Keratinocyte (primary cell): ENCODE measurements around the gene FOXJ3. TPM values are rescaled to one million over a fixed set of nuclear protein-coding genes. Genes with fewer than 3 reads are reported as not detected.
A peak's percentile ranks its signal among the peaks of the same experiment; 100 is the strongest.

Experiments used
- DNase-seq: peaks from one replicate; pipeline ENCODE4 v3.0.0-alpha.2; 2011; ENCODE audit warnings: low read depth, missing footprints, low spot score
- FAIRE-seq: peaks from 2 replicates; lab custom pipeline; 2011; peaks lifted over from hg19 to GRCh38; lab: Jason Lieb, UNC
- H2AFZ ChIP-seq: 2 replicates; pipeline ENCODE4 v1.6.0; 2012; ENCODE audit warnings: low read length, control low read depth, inconsistent platforms; ENCODE audit not compliant: control insufficient read depth
- H3K27ac ChIP-seq: 2 replicates; pipeline ENCODE4 v1.5.1; 2011; ENCODE audit warnings: low read length; ENCODE audit not compliant: control insufficient read depth, insufficient read depth
- H3K27me3 ChIP-seq: 3 replicates; pipeline ENCODE4 v1.6.0; 2011; ENCODE audit warnings: low read length; ENCODE audit not compliant: control insufficient read depth, insufficient read depth; ENCODE audit errors: extremely low read depth
- H3K36me3 ChIP-seq, 2 experiments: 2 replicates in 1 of 2; 3 replicates in 1 of 2; pipeline ENCODE4 v1.5.1; 2011; ENCODE audit warnings: low read length in 2 of 2, mild to moderate bottlenecking in 1 of 2; ENCODE audit not compliant: control insufficient read depth in 2 of 2, insufficient read depth in 2 of 2; ENCODE audit errors: extremely low read depth in 1 of 2
- H3K4me1 ChIP-seq: 3 replicates; pipeline ENCODE4 v1.5.1; 2011; ENCODE audit warnings: low read length; ENCODE audit not compliant: control insufficient read depth, insufficient read depth; ENCODE audit errors: extremely low read depth
- H3K4me2 ChIP-seq: 3 replicates; pipeline ENCODE4 v1.6.0; 2011; ENCODE audit warnings: low read depth, low read length; ENCODE audit not compliant: control insufficient read depth, insufficient read depth; ENCODE audit errors: extremely low read depth
- H3K4me3 ChIP-seq, 3 experiments: fragments of 200-600 bp in 1 of 3; sonication (generic) in 1 of 3; 2 replicates in 2 of 3; 3 replicates in 1 of 3; pipeline ENCODE4 v1.5.1; 2011 to 2016; ENCODE audit warnings: low read length in 3 of 3, mild to moderate bottlenecking in 3 of 3, control low read depth in 2 of 3, inconsistent platforms in 1 of 3, low read depth in 1 of 3, mixed read lengths in 1 of 3, mixed run types in 1 of 3, moderate library complexity in 1 of 3; ENCODE audit not compliant: control insufficient read depth in 2 of 3, insufficient read depth in 2 of 3; ENCODE audit errors: extremely low read depth in 1 of 3
- H3K79me2 ChIP-seq: 2 replicates; pipeline ENCODE4 v1.6.0; 2012; ENCODE audit warnings: low read length; ENCODE audit not compliant: control insufficient read depth, insufficient read depth
- H3K9ac ChIP-seq: 3 replicates; pipeline ENCODE4 v1.6.0; 2011; ENCODE audit warnings: low read length; ENCODE audit not compliant: control insufficient read depth, insufficient read depth; ENCODE audit errors: extremely low read depth
- H3K9me1 ChIP-seq: 3 replicates; pipeline ENCODE4 v1.6.0; 2011; ENCODE audit warnings: low read length; ENCODE audit not compliant: control insufficient read depth, insufficient read depth; ENCODE audit errors: extremely low read depth
- H3K9me3 ChIP-seq: 2 replicates; pipeline ENCODE4 v1.5.1; 2012; ENCODE audit warnings: low read depth, low read length; ENCODE audit not compliant: control insufficient read depth
- H4K20me1 ChIP-seq: 3 replicates; pipeline ENCODE4 v1.6.0; 2011; ENCODE audit warnings: low read length; ENCODE audit not compliant: control insufficient read depth, insufficient read depth; ENCODE audit errors: extremely low read depth
- EZH2 ChIP-seq: IDR thresholded peaks from one replicate; pipeline ENCODE4 v1.6.1; 2012; ENCODE audit warnings: inconsistent platforms, mild to moderate bottlenecking, low read length, moderate library complexity
- dilution Hi-C: fragments of 300-500 bp; cut with MboI; formaldehyde crosslinking; loops from one replicate; pipeline ENCODE4 v1.7.0; 2020; ENCODE audit warnings: low sequenced_read_pairs; ENCODE audit not compliant: extremely low pct_ligation_motif_present
- polyA plus RNA-seq, 5 experiments: library from polyadenylated mRNA; depleted of rRNA in 3 of 5; stranded (reverse) in 3 of 5; stranded (forward) in 1 of 5; unstranded in 1 of 5; fragments of >200 nt; gene quantifications; 1 replicate in 1 of 5; 2 replicates in 3 of 5; 3 replicates in 1 of 5; pipeline versions ENCODE4 v1.2.1 to v1.2.3, GENCODE V29; 2011 to 2012; ENCODE audit warnings: missing spikeins in 2 of 5, low read depth in 1 of 5, low replicate concordance in 1 of 5
- TF ChIP-seq, protein P1 (sequence below), 3 experiments: IDR thresholded peaks in 1 of 3; conservative IDR thresholded peaks in 1 of 3; optimal IDR thresholded peaks in 1 of 3; 2 replicates in 2 of 3; 3 replicates in 1 of 3; pipeline versions ENCODE3 to v1.5.1; 2011; ENCODE audit warnings: low read length in 3 of 3, mild to moderate bottlenecking in 3 of 3, moderate library complexity in 2 of 3, control low read depth in 1 of 3, inconsistent platforms in 1 of 3; ENCODE audit not compliant: insufficient read depth in 2 of 3; ENCODE audit errors: extremely low read depth in 1 of 3

The FOXJ3 gene
- polyA plus RNA-seq, 1 donor (not counting 4 experiments of a cell fraction or from before 2014, with no cell fraction given), result 40.2 TPM

DNA sequence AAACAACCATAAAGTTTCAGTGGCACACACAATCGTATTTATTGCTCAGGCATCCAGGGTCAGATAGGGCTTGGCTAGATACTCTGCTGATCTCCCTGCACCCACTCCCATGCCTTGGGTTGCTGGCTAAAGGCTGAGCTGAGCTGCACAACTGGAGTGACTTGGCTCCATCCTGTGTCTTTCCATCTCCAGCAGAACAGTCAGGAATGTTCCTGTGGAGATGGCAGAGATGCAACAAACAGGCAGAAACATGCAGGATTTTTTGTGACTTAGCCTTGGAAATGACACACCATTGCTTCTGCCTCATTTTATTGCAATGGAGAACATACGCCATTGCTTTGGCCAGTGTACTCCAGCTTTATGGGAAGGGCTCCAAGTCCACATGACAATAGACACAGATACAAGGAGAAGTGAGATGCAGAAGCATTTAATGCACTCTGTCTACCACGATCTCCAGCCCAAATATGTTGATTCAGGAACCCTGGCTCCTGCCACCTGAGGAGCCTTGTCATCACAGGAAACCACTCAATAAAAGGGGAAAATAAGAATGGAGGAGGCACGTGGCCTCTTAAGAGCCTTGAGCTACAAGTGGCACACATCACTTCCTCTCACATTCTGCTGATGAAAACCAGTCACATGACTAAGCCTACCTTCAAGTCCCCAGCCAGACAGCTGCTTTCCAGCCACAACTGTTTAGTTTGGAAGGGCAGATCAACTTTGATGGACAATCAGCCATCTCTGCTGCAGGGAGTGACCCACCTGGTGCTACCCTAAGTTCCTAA is 191.9 kb downstream of the FOXJ3 start:
- Histone ChIP-seq H3K9me3 (no peaks in the 10 kb centered on the region), H3K36me3 (no peaks in the 10 kb centered on the region), H3K4me1 (peaks cover 21% of the 10 kb centered on the region), H4K20me1 (no peaks in the 10 kb centered on the region), H3K4me2 (peak overlapping the region; percentile 17), H3K27me3 (peaks cover under 1% of the 10 kb centered on the region), H3K4me3 (no peak overlapping the region), H2AFZ (no peak overlapping the region), H3K9ac (no peak overlapping the region), H3K79me2 (no peaks in the 10 kb centered on the region), H3K27ac (no peak overlapping the region), H3K9me1 (no peaks in the 10 kb centered on the region)
- dilution Hi-C loops, result no loop called here
- no peak for TF ChIP-seq EZH2
- TF ChIP-seq, protein P1, sequence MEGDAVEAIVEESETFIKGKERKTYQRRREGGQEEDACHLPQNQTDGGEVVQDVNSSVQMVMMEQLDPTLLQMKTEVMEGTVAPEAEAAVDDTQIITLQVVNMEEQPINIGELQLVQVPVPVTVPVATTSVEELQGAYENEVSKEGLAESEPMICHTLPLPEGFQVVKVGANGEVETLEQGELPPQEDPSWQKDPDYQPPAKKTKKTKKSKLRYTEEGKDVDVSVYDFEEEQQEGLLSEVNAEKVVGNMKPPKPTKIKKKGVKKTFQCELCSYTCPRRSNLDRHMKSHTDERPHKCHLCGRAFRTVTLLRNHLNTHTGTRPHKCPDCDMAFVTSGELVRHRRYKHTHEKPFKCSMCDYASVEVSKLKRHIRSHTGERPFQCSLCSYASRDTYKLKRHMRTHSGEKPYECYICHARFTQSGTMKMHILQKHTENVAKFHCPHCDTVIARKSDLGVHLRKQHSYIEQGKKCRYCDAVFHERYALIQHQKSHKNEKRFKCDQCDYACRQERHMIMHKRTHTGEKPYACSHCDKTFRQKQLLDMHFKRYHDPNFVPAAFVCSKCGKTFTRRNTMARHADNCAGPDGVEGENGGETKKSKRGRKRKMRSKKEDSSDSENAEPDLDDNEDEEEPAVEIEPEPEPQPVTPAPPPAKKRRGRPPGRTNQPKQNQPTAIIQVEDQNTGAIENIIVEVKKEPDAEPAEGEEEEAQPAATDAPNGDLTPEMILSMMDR (optimal IDR thresholded peaks at IDR 0.05 in 1 of 3, IDR thresholded peaks at IDR 0.05 in 1 of 3, conservative IDR thresholded peaks at IDR 0.05 in 1 of 3; ENCODE audit: extremely low read depth in 1 of 3, insufficient read depth in 2 of 3, low read length in 3 of 3), result peak in 1 of 3 experiments; percentile 51
- DNase-seq, result peak; percentile 36
- FAIRE-seq, result peak; percentile 87

DNA sequence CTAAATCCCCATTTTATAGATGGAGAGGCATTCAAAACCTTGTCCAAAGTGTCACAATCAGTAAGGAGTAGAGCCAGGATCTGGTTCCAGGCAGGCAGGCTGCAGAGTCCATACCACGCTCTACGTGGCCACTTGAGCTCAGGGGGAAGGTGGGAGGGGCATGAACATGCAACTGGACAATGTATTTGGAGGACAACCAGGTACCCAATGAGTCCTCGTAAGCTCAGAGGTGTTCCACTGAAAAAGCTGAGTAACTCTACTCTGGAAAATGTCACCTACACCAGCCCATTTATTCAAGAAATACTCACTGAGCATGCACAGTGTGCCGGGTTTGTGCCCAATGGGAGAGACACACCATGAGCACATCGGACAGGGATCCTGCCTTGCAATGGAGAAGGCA is 193.1 kb downstream of the FOXJ3 start:
- Histone ChIP-seq H3K36me3 (no peaks in the 10 kb centered on the region), H3K27me3 (peaks cover 10% of the 10 kb centered on the region), H2AFZ (no peak overlapping the region), H3K9me3 (no peaks in the 10 kb centered on the region), H4K20me1 (no peaks in the 10 kb centered on the region), H3K4me3 (no peak overlapping the region), H3K79me2 (no peaks in the 10 kb centered on the region), H3K27ac (no peak overlapping the region), H3K4me2 (no peak overlapping the region), H3K9me1 (no peaks in the 10 kb centered on the region), H3K4me1 (peaks cover 21% of the 10 kb centered on the region), H3K9ac (no peak overlapping the region)
- FAIRE-seq (no peak), DNase-seq (no peak)
- TF ChIP-seq, protein P1 (optimal IDR thresholded peaks at IDR 0.05 in 1 of 3, IDR thresholded peaks at IDR 0.05 in 1 of 3, conservative IDR thresholded peaks at IDR 0.05 in 1 of 3; ENCODE audit: extremely low read depth in 1 of 3, insufficient read depth in 2 of 3, low read length in 3 of 3), result no peak
- no peak for TF ChIP-seq EZH2
- dilution Hi-C loops, result no loop called here
